GM19468 (cell line): ENCODE measurements around the gene PSORS1C1.

Source experiments
- ATAC-seq: cut with Tn5 transposase; IDR thresholded peaks from one replicate; pipeline ENCODE4 v1.9.1; 2021; ENCODE audit warnings: mild to moderate bottlenecking, moderate library complexity, moderate number of reproducible peaks; ENCODE audit not compliant: unreplicated experiment; ENCODE audit errors: extremely low read depth

The PSORS1C1 gene

DNA sequence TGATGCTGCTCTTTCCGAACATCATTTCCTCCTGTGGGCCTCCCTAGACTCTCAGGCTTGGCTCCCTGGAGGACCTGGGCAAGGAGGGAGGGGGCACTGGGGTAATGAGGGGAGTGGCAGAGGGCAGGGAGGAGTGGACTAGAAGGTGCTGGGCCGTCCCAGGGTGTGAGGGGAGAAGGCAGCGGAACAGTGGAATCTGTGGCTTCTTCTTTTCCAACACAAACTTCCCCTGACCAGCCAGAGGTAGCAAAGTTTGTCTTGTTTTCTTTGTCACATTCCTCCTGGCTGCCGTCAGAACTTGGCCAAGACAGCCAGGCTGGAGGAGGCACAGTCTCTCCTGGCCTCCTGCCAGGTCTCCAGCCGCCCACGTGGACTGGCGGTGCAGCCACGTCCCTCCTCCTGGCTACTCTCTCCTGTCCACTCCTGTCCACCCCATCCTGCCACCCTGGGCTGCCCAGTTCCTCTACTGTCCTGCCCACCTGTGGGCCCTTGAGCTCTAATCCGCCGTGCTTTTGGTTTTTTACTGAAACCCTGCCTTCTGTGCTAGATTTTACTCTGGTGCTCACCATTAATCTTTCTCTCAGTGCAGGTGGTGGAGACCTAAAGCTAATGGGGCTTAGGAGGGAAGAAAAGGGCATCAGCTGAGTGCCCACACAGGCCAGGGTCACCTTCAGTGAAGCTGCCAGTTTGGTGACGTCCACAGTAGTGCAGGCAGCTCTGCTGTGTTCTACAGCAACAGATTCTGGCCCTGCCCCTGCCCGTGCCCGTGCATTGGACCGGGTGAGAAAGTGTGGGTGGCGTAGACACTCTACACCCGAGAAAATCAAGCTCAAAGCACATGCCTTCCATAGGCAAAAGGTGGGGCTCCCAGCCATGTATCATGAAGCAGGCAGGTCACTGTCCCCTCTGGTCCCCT lies 8.4 kb downstream of the PSORS1C1 start:
- ATAC-seq = no peak

DNA sequence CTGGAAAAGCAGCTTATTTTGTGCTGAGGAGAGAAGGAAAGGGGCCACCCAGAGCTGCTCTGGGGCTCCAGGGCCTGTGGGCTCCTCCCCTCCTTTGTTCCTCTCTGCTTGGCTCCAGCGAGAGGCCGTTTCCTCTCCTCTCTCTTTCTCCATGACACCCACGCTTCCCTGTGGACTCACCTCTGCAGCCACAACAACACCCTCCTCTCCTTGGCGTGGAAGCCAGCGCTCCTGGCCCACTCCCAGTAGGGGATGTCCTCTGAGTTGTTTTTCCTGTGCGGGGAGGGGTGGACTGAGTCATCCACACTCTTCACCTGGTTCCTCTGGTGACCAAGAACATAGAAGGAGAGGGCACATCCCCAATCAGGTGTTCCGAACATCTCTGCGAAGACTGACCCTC lies 10.6 kb downstream of the PSORS1C1 start:
- ATAC-seq = no peak

DNA sequence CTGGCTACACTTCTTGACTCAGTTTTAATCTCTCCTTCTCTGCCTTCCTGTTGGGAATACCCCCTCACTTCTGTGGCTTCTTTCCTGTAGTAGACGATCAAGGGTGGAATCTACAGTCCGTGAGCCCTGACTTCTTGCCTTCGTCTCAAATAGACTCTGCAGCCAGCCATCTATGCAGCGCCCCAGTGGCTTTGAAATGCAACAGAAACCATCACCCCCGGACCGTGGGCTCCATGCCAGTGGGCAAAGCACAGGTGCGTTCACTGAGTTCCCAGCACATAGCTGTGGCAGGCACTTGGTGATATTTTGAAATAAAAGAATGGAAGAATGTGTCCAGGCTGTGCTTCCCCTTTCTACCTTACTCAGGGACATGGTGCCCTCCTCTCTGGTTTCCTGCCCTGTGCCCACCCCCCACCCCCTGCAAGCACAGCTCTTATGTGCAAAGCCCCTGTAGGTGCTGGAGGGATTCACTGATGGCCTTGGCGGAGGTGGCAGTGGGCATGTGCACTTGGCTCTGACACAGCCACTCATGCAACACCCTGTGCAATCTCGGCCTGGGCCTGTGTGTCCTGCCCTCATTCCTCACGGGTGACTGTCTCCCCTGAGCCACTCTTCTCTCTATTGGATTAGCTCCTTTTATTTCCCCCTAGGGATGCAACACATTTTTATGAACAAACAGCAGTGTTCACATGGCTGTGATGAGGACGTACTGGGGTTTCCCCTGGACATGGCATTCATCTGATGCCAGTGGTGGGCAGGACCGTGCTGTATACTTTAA lies 11.2 kb downstream of the PSORS1C1 start:
- ATAC-seq = no peak

DNA sequence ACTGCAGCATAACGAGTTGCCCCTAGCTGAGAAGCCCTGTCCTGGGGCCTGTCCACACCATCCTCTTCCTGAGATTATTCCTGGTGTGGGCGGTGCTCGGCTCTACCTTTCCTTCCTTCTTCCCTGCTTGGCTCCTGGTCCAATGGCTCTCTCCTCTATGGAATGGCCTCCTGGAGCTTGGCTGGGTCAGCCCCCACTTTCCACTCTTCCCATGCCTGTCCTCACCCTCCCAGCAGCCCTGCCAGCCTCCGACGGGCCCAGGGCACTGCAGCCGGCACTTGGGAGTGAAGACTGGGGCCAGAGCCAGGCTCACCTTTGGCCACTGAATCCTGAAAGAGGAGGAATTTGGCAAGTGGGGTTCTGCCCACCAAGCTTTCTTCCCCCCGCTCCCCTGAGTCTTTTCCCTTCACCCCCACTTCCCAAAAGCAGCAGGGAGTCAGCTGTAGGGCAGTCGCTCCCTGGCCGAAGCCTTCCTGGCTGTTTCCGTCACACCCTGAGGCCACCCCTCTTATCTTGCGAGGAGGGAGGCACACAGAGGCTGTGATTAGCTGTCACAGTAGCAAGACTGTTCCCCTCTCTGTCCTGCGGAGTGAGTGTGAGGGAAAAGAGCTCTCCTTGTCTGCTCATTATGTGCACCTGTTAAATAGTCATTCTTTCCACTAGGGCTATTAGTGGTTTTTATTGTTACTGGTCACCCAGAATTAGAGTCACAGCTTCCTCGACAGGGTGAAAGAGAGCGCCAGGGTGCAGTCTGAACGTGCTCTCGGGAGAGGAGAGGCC lies 12.0 kb downstream of the PSORS1C1 start:
- no peak for ATAC-seq

DNA sequence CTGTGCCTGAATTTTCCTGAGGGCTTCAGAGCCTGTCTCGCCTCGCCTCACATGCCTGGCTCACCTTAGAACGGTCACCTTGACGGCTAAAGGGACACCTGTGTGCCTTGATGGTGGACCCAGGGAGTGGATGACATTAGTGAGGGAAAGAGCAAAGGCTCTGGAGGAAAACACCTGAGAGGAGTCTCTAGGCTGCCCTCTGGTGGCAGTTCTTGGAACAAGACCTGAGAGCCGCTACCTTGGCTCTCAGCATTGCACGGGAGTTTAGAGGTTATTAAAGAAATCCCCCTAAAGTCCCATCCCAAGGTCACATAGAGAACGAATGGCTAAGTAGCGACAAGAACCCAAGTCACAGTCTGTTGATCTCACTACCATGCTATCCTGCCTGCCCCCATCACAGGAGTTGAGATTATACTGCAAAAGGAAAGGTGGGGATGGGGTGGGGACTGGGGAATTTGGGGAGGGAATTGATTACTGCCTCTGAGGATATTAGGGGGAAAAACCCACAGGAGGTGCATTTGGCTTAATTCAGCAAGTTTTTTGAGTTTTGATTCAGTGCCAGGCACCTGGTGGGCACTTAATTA lies 13.6 kb downstream of the PSORS1C1 start:
- ATAC-seq = no peak

DNA sequence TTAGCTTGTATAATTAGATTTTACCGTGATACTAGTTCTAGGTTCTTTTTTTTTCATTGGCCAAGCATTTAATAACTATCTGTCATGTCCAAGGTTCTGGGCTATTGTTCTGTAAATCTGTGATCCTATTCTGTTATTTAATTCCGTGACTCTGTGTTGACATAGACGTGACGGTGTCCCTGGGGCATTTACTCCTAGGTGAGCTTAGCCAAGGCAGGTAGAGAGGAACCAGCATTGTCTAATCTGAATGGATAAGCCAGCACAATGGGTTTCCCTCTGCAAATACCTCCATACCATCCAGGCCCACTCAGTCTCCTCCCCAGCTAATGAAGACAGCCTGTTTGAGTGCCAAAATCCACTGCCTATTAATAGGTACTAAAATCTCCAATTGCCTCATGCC lies 14.5 kb downstream of the PSORS1C1 start:
- no peak for ATAC-seq

DNA sequence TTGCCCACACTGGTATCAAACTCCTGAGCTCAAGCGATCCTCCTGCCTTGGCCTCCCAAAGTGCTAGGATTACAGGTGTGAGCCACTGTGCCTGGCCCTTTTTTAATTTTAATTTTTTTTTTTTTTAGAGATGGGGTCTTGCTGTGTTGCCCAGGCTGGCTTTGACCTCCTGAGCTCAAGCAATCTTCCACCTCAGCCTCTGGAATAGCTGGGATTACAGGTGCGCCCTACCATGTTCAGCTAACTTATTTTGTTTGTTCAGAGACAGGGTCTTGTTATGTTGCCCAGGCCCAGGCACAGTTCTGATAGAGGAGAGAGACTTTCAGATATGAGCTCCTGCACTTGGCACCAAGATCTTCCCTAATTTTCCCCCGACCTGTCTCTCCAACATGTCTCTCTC lies 16.2 kb downstream of the PSORS1C1 start:
- no peak for ATAC-seq

DNA sequence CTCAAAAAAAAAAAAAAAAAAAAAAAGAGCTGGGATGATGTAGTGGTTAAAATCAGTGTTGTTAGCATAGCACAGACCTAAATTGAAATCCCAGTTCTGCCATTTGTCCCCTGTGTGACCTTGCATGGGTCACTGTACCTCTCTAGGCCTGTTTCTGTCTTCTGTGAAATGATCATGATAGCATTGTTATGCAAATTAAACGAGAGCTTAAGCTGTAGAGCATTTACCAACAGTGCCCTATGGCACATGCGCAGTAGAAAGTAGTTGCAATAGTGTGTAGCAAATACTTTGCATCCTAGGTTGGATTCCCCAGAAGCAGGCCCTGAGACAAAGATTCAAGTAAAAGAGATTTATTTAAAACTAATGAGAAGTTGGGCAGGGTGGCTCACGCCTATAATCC lies 17.0 kb downstream of the PSORS1C1 start:
- no peak for ATAC-seq

DNA sequence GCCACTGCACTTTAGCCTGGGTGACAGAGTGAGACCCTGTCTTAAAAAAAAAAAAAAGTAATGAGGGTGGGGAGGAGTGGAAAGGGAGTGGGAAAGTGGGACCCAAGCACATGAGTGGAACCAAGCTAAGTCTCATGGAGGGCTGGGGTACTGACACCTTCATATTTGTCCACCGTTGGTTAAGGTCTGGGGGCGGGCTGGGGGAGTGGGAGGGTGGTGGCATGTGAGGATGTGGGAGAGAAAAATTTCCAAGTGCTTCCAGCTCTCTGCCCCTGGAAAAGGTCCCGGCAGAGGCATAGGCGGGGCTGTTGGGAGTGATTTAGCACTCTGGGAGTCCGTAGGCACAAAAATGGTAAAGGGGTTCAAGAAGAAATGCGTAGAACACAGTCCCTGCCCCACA lies 18.2 kb downstream of the PSORS1C1 start:
- ATAC-seq = no peak

DNA sequence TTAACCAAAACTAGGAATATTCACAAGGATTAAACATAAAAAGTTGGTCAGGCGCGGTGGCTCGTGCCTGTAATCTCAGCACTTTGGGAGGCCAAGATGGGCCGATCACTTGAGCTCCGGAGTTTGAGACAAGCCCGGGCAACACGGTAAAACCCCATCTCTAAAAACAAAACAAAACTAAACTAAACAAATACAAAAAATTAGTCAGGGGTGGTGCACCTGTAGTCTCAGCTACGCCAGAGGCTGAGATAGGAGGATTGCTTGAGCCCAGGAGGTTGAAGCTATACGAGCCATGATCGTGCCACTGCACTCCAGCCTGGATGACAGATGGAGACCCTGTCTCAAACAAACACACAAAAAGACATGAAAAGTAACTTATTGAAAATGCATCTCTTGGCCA lies 21.1 kb downstream of the PSORS1C1 start:
- no peak for ATAC-seq

DNA sequence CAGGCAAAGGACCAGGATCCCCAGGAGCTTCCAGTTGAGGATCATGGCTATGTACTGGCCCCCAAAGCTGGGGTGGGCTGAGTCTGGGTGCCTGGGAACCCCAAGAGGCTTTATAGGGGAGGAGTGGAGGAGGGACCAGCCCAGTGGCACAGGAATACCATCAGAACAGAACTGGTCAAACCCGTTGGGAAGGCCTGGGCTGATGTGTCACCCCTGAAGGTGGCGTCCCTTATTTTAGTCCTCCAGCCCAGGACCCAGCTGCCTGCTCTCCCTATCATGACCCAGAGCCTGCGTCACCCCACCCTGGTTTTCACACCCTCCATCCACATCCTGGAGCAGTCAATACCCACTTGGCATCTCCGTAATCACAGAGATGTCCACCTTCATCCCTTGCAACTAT lies 24.4 kb downstream of the PSORS1C1 start, which contains the start of gene PSORS1C2:
Gene PSORS1C2 (minus strand): TSS at position 85 of the 400 bp plus-strand sequence. CDS start 40 bp downstream, at position 45.
- ATAC-seq = no peak

DNA sequence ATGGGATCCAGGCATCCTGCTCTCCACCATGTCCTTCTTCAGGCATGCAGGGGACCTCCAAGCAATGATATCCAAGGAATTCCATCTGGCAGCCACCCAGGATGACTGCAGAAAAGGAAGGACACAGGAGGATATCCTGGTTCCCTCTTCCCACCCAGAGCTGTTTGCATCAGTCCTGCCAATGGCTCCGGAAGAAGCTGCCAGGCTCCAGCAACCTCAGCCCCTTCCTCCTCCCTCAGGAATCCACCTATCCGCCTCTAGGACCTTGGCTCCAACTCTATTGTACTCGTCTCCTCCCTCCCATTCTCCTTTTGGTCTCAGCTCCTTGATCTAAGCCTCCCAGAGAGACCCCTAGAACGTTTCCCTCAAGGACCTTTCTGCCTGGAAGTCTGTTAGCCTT lies 25.0 kb downstream of the PSORS1C1 start:
- ATAC-seq = no peak

DNA sequence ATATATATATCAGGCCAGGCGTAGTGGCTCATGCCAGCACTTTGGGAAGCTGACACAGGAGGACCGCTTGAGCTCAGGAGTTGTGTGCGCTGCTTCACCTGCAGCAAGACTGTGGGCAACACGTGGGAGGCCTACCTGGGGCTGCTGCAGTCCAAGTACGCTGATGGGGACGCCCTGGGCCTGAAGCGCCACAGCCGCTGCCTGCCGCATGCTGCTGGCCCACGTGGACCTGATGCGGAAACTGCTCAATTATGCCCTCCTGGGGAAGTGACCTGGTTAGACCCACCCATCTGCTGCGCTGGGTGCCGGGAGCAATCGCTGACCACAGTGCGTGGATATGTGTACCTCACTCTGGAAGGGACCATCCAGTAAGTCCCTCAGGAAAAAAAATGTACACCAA lies 26.0 kb downstream of the PSORS1C1 start:
- ATAC-seq = no peak

DNA sequence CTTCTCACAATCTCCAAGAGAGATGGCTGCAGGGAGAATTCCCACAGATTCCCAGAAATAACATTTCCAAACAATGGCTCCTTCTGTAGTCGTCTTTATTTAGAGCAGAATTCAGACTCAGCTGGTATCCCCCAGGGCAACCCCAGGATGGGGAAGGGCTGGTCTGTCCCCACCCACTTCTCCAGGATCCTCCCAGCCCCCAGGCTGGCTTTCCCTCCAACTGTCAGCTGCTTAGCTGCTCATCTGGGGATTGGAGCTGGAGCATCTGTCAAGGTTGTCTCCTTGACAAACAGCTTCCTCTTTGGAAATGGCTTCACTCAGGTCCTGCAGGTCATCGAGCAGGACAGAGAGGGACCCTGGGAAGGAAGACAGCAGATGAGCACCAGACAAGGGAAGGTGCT lies 27.8 kb downstream of the PSORS1C1 start:
- ATAC-seq = no peak

DNA sequence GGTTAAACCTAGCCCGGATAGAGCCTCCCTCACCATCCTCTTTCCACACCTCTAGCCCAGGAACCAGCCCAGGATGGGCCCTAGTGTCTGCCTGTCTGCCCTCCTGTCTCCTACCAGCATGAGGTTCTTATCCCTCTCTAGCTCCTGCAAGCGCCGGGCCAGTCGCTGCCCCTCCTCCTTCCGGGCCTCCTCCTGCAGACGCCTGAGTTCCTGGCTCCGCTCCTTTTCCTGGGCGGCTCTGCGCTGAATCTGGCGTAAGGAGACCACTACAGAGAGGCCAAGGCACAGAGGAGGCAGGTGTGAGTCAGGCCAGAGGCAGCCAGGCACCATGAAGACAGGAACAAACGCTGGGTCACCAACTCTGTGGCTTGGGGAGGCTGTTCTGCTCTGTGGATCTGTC lies 28.5 kb downstream of the PSORS1C1 start:
- no peak for ATAC-seq

DNA sequence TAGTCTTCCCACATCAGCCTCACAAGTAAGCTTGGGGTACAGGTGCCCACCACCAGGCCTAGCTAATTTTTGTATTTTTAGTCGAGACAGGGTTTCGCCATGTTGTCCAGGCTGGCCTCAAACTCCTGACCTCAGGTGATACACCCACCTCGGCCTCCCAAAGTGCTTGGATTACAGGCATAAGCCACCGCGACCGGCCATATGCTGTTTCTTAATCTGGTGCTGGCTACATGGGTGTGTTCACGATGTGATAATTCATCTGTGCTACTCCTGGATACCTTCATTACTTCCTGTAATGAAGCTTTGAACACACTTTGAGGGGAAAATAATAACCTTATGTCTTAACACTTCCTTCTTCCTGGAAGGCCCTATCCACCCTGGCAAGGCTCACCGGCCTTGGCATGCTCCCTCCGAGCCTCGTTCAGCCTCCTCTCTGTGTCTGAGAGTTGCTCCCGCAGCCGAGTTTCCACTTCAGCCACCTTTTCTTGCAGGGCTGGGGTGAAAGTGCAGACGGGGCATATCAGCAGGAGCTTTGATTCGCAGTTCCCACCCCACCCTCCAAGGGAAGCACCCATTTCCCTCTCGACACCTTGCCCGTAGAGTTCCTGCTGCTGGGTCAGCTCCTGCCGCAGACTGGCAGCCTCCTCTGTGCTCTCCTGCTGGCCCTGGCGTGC lies 29.8 kb downstream of the PSORS1C1 start:
- no peak for ATAC-seq

DNA sequence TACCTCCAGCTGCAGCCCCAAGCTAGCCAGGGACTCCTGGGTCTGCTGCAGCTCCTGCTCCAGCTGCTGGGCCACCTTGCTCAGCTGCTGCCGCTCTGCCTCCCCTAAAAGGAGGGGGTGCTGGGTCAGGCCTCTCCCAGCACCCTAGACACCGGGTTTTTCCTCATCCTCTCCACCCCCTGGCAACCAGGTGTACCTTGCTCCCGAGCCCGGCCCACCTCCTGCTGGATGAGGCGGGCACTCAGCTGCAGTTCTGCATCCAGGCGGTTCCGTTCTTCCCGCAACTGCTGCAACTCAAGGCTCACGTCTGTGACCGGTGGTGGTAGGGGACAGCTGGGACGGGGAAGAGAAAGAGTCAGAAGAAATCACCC lies 30.4 kb downstream of the PSORS1C1 start:
- ATAC-seq = no peak

DNA sequence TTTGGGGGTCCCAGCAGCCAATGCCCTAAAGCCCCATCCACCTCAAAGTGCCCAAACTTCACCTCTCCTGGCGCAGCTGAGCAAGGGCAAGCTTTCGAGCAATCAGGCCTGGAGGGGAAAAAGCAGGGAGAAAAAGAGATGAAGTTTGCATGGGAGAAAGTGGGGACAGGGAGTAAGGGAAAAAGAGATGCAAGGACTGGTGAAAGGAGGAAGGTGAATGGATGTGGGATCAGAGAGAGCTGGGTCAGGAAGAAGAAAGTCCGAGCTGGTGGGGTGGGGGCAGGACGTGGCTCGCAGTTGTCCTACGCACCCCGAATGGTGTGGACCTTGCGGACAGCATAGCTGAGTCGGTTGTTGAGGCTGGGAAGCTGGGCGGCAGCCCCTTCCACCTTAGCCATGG lies 30.8 kb downstream of the PSORS1C1 start:
- ATAC-seq = no peak

DNA sequence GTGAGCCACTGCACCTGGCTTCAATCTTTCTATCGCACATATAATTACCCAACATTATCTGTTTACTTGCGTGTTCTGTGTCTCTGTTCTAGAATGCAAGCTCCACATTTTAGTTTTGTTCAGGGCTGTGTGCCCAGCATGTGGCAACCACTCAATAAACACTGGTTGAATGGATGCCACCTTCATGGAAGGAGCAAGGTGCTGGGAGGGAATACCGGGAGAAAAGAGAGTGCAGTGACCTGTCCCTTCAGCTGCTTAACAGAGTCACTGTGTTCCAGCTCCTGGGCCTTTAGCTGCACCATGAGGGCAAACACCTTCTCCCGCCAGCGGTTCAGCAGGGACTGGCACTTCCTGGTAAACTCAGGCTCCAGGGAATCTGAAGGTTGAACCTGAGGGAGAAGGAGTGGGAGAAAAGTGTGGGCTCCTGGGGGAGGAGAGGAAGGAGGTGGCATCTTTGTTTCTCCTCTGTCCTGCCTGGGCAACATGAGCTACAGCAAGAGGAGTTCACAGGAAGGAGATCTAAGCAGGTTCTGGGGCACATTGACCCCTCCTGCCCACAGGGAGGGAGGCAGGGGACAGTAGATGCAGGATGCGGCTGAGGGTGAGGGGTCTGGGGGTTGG lies 35.3 kb downstream of the PSORS1C1 start:
- no peak for ATAC-seq
